KMS-11 (cell line): ENCODE measurements around the gene RGS9.

Source experiments
- H2AFZ ChIP-seq: fragments of 200-600 bp; sonication (generic); 2 replicates; pipeline ENCODE4 v1.6.1; 2016; ENCODE audit warnings: antibody characterized with exemption, mixed run types, low read depth
- H3K27ac ChIP-seq: fragments of 200-600 bp; sonication (generic); 2 replicates; pipeline ENCODE4 v1.6.1; 2016; ENCODE audit warnings: mild to moderate bottlenecking, mixed run types
- H3K27me3 ChIP-seq: fragments of 200-600 bp; sonication (generic); 2 replicates; pipeline ENCODE4 v1.6.1; 2017; ENCODE audit warnings: mild to moderate bottlenecking, low read depth, mixed run types, moderate library complexity; ENCODE audit not compliant: insufficient read depth
- H3K36me3 ChIP-seq: fragments of 200-600 bp; sonication (generic); 2 replicates; pipeline ENCODE4 v1.6.1; 2017; ENCODE audit warnings: mild to moderate bottlenecking, mixed run types; ENCODE audit not compliant: insufficient read depth
- H3K4me1 ChIP-seq: fragments of 200-600 bp; sonication (generic); 2 replicates; pipeline ENCODE4 v1.6.1; 2016; ENCODE audit warnings: mild to moderate bottlenecking, low read depth, mixed run types; ENCODE audit not compliant: poor library complexity, severe bottlenecking
- H3K4me2 ChIP-seq: fragments of 200-600 bp; sonication (generic); 2 replicates; pipeline ENCODE4 v1.7.0; 2016; ENCODE audit warnings: mild to moderate bottlenecking, mixed run types
- H3K4me3 ChIP-seq: fragments of 200-600 bp; sonication (generic); IDR thresholded peaks from 2 replicates; pipeline ENCODE4 v1.6.1; 2017; ENCODE audit warnings: low read depth, low read length, mixed read lengths; ENCODE audit not compliant: insufficient read depth
- H3K79me2 ChIP-seq: fragments of 200-600 bp; sonication (generic); 2 replicates; pipeline ENCODE4 v1.6.1; 2016; ENCODE audit warnings: low read depth, mixed run types; ENCODE audit not compliant: insufficient read depth
- H3K9ac ChIP-seq: fragments of 200-600 bp; sonication (generic); 2 replicates; pipeline ENCODE4 v1.6.1; 2016; ENCODE audit warnings: mild to moderate bottlenecking, mixed run types
- H4K20me1 ChIP-seq: fragments of 200-600 bp; sonication (generic); 2 replicates; pipeline ENCODE4 v1.6.1; 2016; ENCODE audit warnings: mild to moderate bottlenecking, mixed run types; ENCODE audit not compliant: insufficient read depth
- TF ChIP-seq, protein P1 (sequence below): fragments of 200-600 bp; sonication (generic); conservative IDR thresholded peaks from 2 replicates; pipeline ENCODE4 v1.6.1; 2017; ENCODE audit warnings: low read depth, mild to moderate bottlenecking, antibody characterized with exemption, low read length, moderate library complexity, mixed read lengths

The RGS9 gene

DNA sequence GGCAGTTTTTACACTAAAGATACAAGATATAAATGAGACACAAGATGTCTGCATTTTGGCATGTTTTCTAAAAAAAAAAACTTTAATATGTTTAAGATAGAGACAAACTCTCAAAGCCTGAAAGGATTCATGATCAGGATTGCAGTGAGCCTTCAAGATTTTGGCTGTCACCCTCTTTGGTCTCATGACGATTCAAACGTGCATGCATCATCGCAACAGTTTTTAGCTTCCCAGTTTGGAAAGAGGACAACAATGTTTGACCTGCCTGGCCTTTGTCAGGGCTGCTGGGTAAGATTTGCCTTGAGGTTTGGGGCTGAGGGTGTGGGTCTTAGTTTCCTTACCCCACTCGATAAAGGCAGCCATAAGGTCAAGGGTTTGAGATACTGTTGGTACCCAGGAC is 134.1 kb downstream of the RGS9 start:
- Histone ChIP-seq H3K27ac (no peak overlapping the region), H4K20me1 (no peaks in the 10 kb centered on the region), H3K4me3 (no peak overlapping the region), H3K27me3 (no peaks in the 10 kb centered on the region), H2AFZ (no peak overlapping the region), H3K9ac (no peak overlapping the region), H3K36me3 (no peaks in the 10 kb centered on the region), H3K79me2 (no peaks in the 10 kb centered on the region), H3K4me1 (no peaks in the 10 kb centered on the region), H3K4me2 (no peak overlapping the region)
- TF ChIP-seq, protein P1, sequence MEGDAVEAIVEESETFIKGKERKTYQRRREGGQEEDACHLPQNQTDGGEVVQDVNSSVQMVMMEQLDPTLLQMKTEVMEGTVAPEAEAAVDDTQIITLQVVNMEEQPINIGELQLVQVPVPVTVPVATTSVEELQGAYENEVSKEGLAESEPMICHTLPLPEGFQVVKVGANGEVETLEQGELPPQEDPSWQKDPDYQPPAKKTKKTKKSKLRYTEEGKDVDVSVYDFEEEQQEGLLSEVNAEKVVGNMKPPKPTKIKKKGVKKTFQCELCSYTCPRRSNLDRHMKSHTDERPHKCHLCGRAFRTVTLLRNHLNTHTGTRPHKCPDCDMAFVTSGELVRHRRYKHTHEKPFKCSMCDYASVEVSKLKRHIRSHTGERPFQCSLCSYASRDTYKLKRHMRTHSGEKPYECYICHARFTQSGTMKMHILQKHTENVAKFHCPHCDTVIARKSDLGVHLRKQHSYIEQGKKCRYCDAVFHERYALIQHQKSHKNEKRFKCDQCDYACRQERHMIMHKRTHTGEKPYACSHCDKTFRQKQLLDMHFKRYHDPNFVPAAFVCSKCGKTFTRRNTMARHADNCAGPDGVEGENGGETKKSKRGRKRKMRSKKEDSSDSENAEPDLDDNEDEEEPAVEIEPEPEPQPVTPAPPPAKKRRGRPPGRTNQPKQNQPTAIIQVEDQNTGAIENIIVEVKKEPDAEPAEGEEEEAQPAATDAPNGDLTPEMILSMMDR, result no peak
